HL-60 (cell line): Measurements from ENCODE around the gene ATP1A3.
"Not testable (repeated sequence)": the region's sequence is repeated elsewhere in the genome, so short reads cannot be mapped to it uniquely, and the experiment has no call there.

Source experiments
- DNase-seq, 2 experiments: peaks; one replicate each; pipeline ENCODE4 v3.0.0-alpha.2; 2010 to 2020; ENCODE audit warnings: low read depth in 1 of 2, low spot score in 1 of 2
- H3K27ac ChIP-seq: fragments of 250-450 bp; sonication (Bioruptor Pico); replicated peaks from 2 replicates; pipeline ENCODE4 v1.5.1; 2020; ENCODE audit warnings: mild to moderate bottlenecking, moderate library complexity
- H3K27me3 ChIP-seq: fragments of 250-450 bp; sonication (Bioruptor Pico); 2 replicates; pipeline ENCODE4 v1.5.1; 2021; ENCODE audit warnings: mild to moderate bottlenecking, moderate library complexity; ENCODE audit not compliant: insufficient read depth, poor library complexity, severe bottlenecking
- H3K4me3 ChIP-seq: replicated peaks from 2 replicates; pipeline ENCODE4 v1.5.1; 2011; ENCODE audit warnings: mild to moderate bottlenecking, control low read depth, low read length; ENCODE audit not compliant: insufficient read depth
- GABPA ChIP-seq: IDR thresholded peaks from 2 replicates; pipeline ENCODE4 v1.6.1; 2012; ENCODE audit warnings: low read depth
- POLR2AphosphoS5 ChIP-seq: IDR thresholded peaks from 2 replicates; pipeline ENCODE4 v1.6.1; 2012; ENCODE audit warnings: low read depth
- REST ChIP-seq: IDR thresholded peaks from 2 replicates; pipeline ENCODE4 v1.6.1; 2012; ENCODE audit warnings: low read depth; ENCODE audit not compliant: insufficient replicate concordance
- SPI1 ChIP-seq: IDR thresholded peaks from 2 replicates; pipeline ENCODE4 v1.6.1; 2012; ENCODE audit warnings: low read depth, mild to moderate bottlenecking, borderline replicate concordance
- TF ChIP-seq, protein P1 (sequence below): IDR thresholded peaks from one replicate; pipeline ENCODE4 v1.5.1; 2011; ENCODE audit warnings: low read length, control low read depth, inconsistent platforms; ENCODE audit not compliant: insufficient read depth

ATP1A3 gene

DNA sequence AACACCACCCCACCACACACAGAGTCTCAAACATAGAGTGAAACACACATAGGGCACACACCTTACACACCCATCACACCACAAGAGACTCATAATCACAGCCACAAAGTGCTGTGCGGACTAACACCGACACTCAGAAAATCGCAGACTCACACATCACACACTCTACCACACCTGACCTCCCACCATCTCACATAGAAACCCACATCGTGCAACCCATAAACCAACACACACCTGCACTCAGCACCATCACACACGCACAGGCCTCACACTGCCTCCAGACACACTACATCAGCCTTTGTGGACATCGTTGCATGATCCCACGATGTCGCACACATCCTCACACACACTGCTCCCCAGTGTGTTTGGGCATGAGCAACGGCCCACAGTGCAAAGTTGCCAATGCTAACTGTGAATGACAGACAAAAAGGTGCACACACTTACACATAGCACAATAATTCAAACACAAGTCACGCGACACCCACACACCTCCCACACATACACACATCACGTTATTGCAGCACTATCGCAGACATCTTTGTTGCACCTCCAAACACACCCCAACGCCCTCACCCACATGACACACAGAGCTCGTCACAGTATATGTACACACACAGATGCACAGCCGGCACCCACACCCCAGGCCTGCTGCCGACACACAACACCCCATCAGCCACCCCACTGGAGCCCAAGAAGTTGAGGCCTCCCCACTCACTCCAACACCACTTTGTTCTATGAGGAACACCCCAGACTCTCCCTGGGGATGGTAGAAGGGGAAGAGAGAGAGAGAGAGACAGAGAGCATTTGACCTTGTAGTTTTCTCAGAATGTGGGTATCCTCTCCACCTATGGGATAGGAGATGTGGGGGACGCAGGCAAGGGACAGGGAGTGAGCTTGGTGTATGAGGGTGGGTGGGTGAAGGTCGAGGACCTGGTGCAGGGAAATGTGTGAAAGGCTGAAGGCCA lies 1.2 kb upstream of the ATP1A3 start:
- no peak for TF ChIP-seq GABPA
- no peak for TF ChIP-seq REST
- TF ChIP-seq, protein P1, sequence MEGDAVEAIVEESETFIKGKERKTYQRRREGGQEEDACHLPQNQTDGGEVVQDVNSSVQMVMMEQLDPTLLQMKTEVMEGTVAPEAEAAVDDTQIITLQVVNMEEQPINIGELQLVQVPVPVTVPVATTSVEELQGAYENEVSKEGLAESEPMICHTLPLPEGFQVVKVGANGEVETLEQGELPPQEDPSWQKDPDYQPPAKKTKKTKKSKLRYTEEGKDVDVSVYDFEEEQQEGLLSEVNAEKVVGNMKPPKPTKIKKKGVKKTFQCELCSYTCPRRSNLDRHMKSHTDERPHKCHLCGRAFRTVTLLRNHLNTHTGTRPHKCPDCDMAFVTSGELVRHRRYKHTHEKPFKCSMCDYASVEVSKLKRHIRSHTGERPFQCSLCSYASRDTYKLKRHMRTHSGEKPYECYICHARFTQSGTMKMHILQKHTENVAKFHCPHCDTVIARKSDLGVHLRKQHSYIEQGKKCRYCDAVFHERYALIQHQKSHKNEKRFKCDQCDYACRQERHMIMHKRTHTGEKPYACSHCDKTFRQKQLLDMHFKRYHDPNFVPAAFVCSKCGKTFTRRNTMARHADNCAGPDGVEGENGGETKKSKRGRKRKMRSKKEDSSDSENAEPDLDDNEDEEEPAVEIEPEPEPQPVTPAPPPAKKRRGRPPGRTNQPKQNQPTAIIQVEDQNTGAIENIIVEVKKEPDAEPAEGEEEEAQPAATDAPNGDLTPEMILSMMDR = no peak
- no peak for TF ChIP-seq POLR2AphosphoS5
- TF ChIP-seq SPI1 = no peak
- Histone ChIP-seq H3K4me3 (no peak overlapping the region), H3K27me3 (peaks cover 49% of the 10 kb centered on the region)

GRCh38 chr19:41994521-41994971 lies 516 bp upstream of the ATP1A3 start:
- Histone ChIP-seq H3K27ac (no peak overlapping the region), H3K27me3 (peaks cover 41% of the 10 kb centered on the region), H3K4me3 (no peak overlapping the region)
- DNase-seq = no peak
- TF ChIP-seq SPI1 (no peak), GABPA (no peak), REST (no peak)
- TF ChIP-seq, protein P1 = no peak

More for the DNA sequence above, 1.2 kb upstream of the ATP1A3 start:
- no peak overlapping the region for H3K27ac ChIP-seq
- DNase-seq = no peak

GRCh38 chr19:41991925-41992569 lies 2.0 kb downstream of the ATP1A3 start:
- not testable (repeated sequence) for H3K4me3 ChIP-seq, DNase-seq, H3K27ac ChIP-seq
- H3K27me3 ChIP-seq = peaks cover 23% of the 10 kb centered on the region

DNA sequence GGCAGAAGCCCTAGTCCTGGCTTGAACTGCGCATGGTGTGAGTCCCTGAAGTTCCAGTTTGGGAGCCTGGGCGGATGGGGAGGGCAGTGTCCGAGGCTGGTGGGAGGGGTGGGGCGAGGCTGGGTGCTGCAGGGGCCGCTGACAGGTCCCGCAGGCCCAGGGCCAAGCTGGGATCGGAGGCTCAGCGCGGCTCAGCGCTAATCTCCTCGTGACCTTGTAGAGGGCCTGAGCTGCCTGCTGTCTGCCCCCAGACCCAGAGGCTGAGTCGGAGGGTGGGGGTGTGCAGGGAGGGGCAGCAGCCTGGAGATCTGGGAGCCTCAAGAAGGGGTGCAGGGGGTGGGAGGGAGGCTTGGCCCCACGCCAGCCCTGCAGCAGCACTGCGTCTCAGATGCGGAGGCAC lies 3.0 kb downstream of the ATP1A3 start:
- H3K27ac ChIP-seq = no peak overlapping the region
- H3K27me3 ChIP-seq = peaks cover 15% of the 10 kb centered on the region
- DNase-seq = no peak
- H3K4me3 ChIP-seq = no peak overlapping the region
- TF ChIP-seq SPI1 (no peak), GABPA (no peak), POLR2AphosphoS5 (no peak), REST (no peak)
- TF ChIP-seq, protein P1 = no peak
